PC-3 (cell line): ENCODE data around the gene FOXP4. TPM values are rescaled to one million over a fixed set of nuclear protein-coding genes. Genes with fewer than 3 reads are reported as not detected.

ENCODE experiments used
- ATAC-seq: fragments of 200-7000 bp; cut with Tn5 transposase; 2 replicates; pipeline ENCODE4 v1.9.1; 2020; ENCODE audit warnings: mild to moderate bottlenecking, moderate library complexity
- BruUV-seq: library from RNA; stranded (reverse); fragments of 400-500 nt; replicated peaks from 2 replicates; lab custom pipeline; 2021; lab: Mats Ljungman, UMichigan
- CTCF ChIA-PET: fragments of 300-600 bp; sonication (Branson Sonifier 250); formaldehyde crosslinking; loops from one replicate; lab custom pipeline; 2022; ENCODE audit warnings: antibody characterized with exemption; lab: Charles Lee
- POLR2A ChIA-PET: fragments of 300-600 bp; sonication (Branson Sonifier 250); formaldehyde crosslinking; loops from one replicate; lab custom pipeline; 2022; ENCODE audit warnings: antibody characterized with exemption; ENCODE audit not compliant: unreplicated experiment; lab: Charles Lee
- DNase-seq: peaks from one replicate; pipeline ENCODE4 v3.0.0-alpha.2; 2015
- H2AFZ ChIP-seq: fragments of 300-600 bp; sonication (generic); 2 replicates; pipeline ENCODE4 v1.6.0; 2016; ENCODE audit warnings: antibody characterized with exemption, low read length
- H3F3A ChIP-seq: fragments of 300-600 bp; sonication (generic); one replicate; pipeline ENCODE4 v1.6.0; 2017; ENCODE audit warnings: antibody characterized with exemption, low read length, control low read depth, mild to moderate bottlenecking; ENCODE audit not compliant: unreplicated experiment
- H3K27ac ChIP-seq: fragments of 300-600 bp; sonication (generic); 2 replicates; pipeline ENCODE4 v1.5.1; 2016; ENCODE audit warnings: mild to moderate bottlenecking, low read length
- H3K27me3 ChIP-seq: fragments of 300-600 bp; sonication (generic); 2 replicates; pipeline ENCODE4 v1.6.1; 2016; ENCODE audit warnings: low read length, mixed read lengths
- H3K36me3 ChIP-seq: fragments of 300-600 bp; sonication (generic); 2 replicates; pipeline ENCODE4 v1.6.1; 2016; ENCODE audit warnings: low read depth, mixed run types, low read length, mixed read lengths
- H3K4me1 ChIP-seq: fragments of 300-600 bp; sonication (generic); 2 replicates; pipeline ENCODE4 v1.5.1; 2016; ENCODE audit warnings: low read length; ENCODE audit not compliant: insufficient read depth
- H3K4me2 ChIP-seq: fragments of 300-600 bp; sonication (generic); 2 replicates; pipeline ENCODE4 v1.6.0; 2016; ENCODE audit warnings: low read length
- H3K4me3 ChIP-seq: fragments of 300-600 bp; sonication (generic); 2 replicates; pipeline ENCODE4 v1.5.1; 2016; ENCODE audit warnings: mild to moderate bottlenecking, low read length, mixed read lengths
- H3K79me2 ChIP-seq: fragments of 300-600 bp; sonication (generic); 2 replicates; pipeline ENCODE4 v1.6.1; 2017; ENCODE audit warnings: low read length, mixed read lengths
- H3K9ac ChIP-seq: fragments of 300-600 bp; sonication (generic); 2 replicates; pipeline ENCODE4 v1.6.0; 2016; ENCODE audit warnings: mild to moderate bottlenecking, low read length
- H3K9me2 ChIP-seq: fragments of 300-600 bp; sonication (generic); replicated peaks from 2 replicates; pipeline ENCODE4 v1.6.1; 2016; ENCODE audit warnings: mixed run types, low read length, mixed read lengths
- H3K9me3 ChIP-seq: fragments of 300-600 bp; sonication (generic); 2 replicates; pipeline ENCODE4 v1.6.1; 2016; ENCODE audit warnings: low read length, mixed read lengths
- H4K20me1 ChIP-seq: fragments of 300-600 bp; sonication (generic); 2 replicates; pipeline ENCODE4 v1.6.1; 2016; ENCODE audit warnings: low read length, mixed read lengths
- CTCF ChIP-seq: fragments of 300-600 bp; sonication (generic); conservative IDR thresholded peaks from 2 replicates; pipeline ENCODE4 v1.5.1; 2017; ENCODE audit warnings: antibody characterized with exemption, low read depth, mild to moderate bottlenecking, low read length
- EZH2 ChIP-seq: fragments of 300-600 bp; sonication (generic); IDR thresholded peaks from one replicate; pipeline ENCODE4 v1.6.1; 2017; ENCODE audit warnings: antibody characterized with exemption, mild to moderate bottlenecking, low read length; ENCODE audit not compliant: unreplicated experiment
- EZH2phosphoT487 ChIP-seq: fragments of 300-600 bp; sonication (generic); IDR thresholded peaks from 2 replicates; pipeline ENCODE4 v1.6.1; 2018; ENCODE audit warnings: mild to moderate bottlenecking, antibody characterized with exemption, low read length, borderline replicate concordance
- intact Hi-C: fragments of 100-400 bp; cut with micrococcal nuclease; formaldehyde crosslinking; loops from 2 replicates; pipeline ENCODE4 v1.9.0; 2023
- total RNA-seq: library from RNA; depleted of rRNA; stranded (reverse); fragments of >200 nt; gene quantifications from 2 replicates; pipeline ENCODE4 v1.2.3, GENCODE V29; 2014

The FOXP4 gene
- total RNA-seq, 1 experiment from 2014 or later, result 6.7 TPM

- Histone ChIP-seq H3K4me3 (no peak overlapping the region), H3F3A (no peaks in the 10 kb centered on the region), H4K20me1 (0 out of 2 replicates have a peak, but pooled peaks cover 5% of the 10 kb centered on the region), H3K27ac (no peak overlapping the region), H2AFZ (no peak overlapping the region), H3K79me2 (no peaks in the 10 kb centered on the region), H3K4me1 (no peaks in the 10 kb centered on the region), H3K9me3 (no peaks in the 10 kb centered on the region), H3K27me3 (no peaks in the 10 kb centered on the region), H3K36me3 (peaks cover 9% of the 10 kb centered on the region; the same call in 1 of the 2 replicates), H3K4me2 (no peak overlapping the region), H3K9ac (no peak overlapping the region), H3K9me2 (no peaks in the 10 kb centered on the region)
- BruUV-seq, result no TSS peak
- POLR2A ChIA-PET, result no interaction called here
- CTCF ChIA-PET, result no interaction called here
- no peak for DNase-seq
- TF ChIP-seq EZH2phosphoT487, result no peak
- no peak for TF ChIP-seq CTCF
- no peak for TF ChIP-seq EZH2
- no peak for ATAC-seq
- intact Hi-C loops, result no loop called here
These were observed 15.2 kb downstream of the FOXP4 start for GRCh38 chr6:41561416-41561815.

DNA sequence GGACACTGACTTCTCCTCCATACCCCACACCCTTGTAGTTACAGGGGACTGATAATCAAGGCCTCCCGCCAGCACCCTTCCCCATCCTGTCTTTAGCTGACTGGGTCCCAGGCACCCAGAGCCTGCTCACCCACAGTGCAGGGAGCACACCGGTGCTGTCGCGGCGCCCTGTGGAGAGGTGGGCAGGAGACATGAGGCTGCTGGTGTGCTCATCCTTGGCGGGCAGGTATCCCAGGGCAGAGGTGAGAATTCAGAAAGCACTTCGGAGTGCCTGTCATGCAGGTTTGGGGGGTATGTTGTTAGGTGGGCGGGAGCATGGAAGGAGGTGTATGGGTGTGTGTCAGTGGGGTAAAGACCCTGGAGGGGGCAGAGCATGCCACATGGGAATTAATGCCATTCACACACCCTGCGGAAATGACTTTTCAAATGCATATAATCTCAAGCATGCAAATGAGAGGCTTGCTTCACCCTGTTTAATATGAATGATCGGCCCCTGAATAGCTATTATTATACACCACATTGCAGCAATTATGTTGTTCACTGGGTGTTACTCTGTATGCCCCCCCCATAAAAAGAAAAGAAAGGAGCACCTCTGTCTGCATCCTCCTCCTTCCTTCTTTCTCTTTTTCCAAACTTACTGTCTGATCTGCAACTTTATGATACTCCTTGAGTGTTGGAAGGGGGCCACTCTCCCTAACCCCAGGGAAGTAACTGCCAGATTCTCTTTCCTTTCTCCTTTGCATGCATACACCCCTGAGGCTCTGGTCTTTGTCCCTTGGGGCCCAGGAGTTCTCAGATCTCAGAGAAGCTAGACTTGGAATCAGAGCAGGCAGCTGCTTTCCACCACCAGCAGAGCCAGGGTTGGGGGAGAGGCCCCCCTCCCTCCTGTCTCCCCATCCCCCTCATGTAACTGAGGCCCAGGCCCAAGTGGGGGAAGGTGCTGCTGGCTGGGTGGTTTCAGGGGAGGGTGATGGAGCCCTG, 16.0 kb downstream of the FOXP4 start:
- H3K27ac ChIP-seq, result no peak overlapping the region
- H3K4me2 ChIP-seq, result no peak overlapping the region
- H4K20me1 ChIP-seq, result 0 out of 2 replicates have a peak, but pooled peaks cover 5% of the 10 kb centered on the region
- H3K36me3 ChIP-seq, result peaks cover 15% of the 10 kb centered on the region
- intact Hi-C loops, result no loop called here
- TF ChIP-seq EZH2phosphoT487, result no peak
- TF ChIP-seq CTCF, result no peak
- TF ChIP-seq EZH2, result no peak
- no peak overlapping the region for H3K9ac ChIP-seq
- ATAC-seq (no peak), DNase-seq (no peak)
- no TSS peak for BruUV-seq
- H3K4me3 ChIP-seq, result no peak overlapping the region
- H3K9me2 ChIP-seq, result no peaks in the 10 kb centered on the region
- H3K4me1 ChIP-seq, result no peaks in the 10 kb centered on the region
- no peaks in the 10 kb centered on the region for H3K27me3 ChIP-seq
- POLR2A ChIA-PET, result no interaction called here
- H3K9me3 ChIP-seq, result no peaks in the 10 kb centered on the region
- H3K79me2 ChIP-seq, result no peaks in the 10 kb centered on the region
- CTCF ChIA-PET, result no interaction called here
- H3F3A ChIP-seq, result no peaks in the 10 kb centered on the region
- H2AFZ ChIP-seq, result no peak overlapping the region
